DLD1 (cell line): ENCODE measurements around the gene CHIA.
"Not testable (repeated sequence)": the region's sequence is repeated elsewhere in the genome, so short reads cannot be mapped to it uniquely, and the experiment has no call there.

Source experiments
- in situ Hi-C: cut with HindIII; loops from 2 replicates; pipeline ENCODE4 v1.10.0; 2017; ENCODE audit warnings: low sequenced_read_pairs

Gene CHIA

DNA sequence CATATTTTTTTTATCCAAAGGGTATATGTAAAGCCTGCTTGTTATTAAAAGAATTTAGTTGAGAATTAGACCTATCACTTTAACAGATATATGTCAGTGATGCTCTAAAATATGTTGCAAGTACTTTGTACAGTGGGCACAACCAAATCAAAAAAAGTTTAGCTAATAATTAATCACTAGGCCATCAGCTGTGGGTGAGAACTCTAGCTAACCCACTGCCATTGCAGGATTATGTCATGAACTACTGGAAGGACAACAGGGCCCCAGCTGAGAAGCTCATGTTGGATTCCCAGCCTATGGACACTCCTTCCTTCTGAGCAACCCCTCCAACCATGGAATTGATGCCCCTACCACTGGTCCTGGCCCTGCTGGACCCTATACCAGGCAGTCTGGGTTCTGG, 6.8 kb upstream of the CHIA start:
- in situ Hi-C loops = no loop called here

DNA sequence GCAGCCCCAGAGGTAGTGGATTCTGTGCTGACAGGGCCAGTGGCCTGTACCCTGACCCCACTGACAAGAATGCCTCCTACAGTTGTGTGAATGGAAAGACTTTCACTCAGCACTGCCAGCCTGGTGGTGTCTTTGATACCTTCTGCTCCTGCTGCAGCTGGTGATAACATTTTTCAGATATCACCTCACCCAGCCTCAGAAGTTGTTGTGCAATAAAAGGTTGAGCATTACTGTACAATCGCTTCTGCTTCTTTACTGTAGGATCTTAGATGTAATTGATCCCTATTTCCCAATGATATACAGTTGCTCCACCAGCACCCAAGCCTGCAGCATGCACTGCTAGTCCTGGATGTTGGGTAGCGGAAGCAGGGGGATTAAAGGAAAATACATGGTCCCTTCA, 4.8 kb upstream of the CHIA start:
- in situ Hi-C loops = no loop called here

DNA sequence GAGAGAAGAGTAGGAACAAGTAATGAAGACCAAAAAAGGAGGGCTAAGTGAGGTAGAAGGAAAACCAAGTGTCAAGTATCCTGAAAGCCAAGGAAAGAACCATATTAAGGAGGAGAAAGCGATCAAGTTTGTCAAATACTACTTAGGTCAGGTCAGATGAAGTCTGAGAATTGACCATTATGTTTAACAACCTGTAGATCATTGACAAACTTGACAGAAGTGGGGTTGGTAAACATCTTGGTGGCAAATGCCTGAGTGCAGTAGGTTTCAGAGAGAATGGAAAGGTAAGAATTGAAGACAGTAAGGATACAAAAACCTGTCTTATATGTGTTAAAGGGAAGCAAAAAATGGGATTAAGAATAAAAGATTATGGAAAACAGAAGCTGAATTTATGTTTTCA, 3.7 kb upstream of the CHIA start:
- in situ Hi-C loops = no loop called here

DNA sequence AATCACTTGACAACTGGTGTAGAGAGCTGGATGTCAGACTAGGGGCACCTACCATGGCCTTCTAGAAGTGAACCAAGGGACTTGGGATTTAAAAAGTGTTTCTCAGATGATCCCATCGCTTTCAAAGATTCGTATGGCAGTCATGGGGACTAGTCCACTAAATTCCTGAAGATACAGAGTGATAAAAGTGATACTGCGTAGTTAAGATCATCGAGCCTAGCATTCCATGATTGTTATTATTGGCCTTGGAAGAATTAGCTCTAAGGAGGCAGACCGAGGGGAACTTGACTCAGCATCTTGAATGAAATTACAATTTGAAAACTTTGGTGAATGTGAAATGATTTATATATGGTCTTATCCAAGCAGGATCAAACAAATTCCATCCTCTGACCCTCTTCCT, 1.3 kb upstream of the CHIA start:
- in situ Hi-C loops = no loop called here

DNA sequence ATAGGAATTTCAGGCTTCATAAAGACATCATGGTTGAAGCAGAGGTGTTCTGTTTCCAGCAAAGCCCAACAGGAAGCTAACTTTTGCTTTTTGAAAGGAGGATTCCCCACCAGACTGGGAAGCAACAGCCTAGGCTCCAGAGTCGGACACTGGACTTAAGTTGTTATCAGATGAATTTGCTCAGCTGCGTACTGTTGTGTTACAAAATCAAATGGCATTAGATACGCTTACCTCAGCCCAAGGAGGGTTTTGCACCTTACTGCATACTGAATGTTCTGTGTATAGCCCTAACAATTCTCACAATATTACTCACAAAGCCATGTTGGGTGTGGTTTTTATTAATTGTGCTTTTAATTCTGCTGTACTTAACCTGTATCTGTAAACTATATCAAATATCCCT, 547 bp upstream of the CHIA start:
- in situ Hi-C loops = no loop called here

DNA sequence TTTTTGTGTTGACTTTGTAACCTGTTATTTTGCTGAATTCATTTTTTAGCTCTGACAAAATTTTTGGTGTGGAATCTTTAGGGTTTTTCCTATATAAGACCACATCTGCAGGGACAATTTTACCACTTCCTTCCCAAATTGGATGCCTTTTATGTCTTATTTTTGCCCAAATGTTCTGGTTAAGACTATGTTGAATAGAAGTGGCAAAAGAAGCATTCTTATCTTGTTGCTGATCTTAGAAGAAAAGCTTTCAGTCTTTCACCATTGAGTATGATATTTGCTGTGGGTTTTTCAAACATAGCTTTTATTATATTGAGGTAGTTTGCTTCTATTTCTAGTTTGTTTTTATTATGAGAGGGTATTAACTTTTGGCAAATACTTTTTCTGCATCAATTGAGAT, 3.7 kb downstream of the CHIA start:
- in situ Hi-C loops = no loop called here

DNA sequence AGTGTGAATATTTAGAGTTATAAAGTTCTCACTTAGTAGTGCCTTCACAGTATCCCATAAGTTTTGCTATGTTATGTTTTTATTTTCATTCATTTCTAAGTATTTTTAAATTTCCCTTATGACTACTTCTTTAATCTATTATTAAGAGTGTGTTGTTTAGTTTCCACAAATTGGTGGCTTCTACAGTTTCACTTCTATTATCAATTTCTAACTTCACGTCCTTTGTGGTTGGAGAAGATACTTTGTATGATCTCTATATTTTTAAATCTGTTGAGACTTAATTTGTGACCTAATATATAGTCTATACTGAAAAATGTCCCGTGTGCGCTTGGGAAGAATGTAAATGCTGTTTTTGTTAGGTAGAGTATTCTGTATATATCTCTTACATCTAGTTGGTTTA, 11.7 kb downstream of the CHIA start:
- in situ Hi-C loops = no loop called here

DNA sequence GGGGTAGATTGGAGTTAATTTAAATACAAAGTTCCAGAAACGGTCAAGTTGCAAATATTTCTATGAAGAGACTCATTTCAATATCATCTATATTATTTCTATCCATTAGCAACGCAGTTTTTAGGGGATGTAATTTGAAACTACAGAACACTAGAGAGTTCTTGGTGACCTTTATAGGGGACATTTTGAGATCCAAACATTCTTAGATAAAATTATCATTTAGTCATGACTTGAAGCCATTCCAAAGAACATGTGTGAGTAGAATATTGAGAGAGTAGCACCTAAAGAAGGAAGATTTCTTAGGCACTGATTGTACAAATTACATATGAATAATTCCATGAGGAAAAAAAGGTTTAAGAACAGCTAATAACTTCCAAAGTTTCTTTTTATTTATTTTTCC, 19.0 kb downstream of the CHIA start:
- in situ Hi-C loops = no loop called here

DNA sequence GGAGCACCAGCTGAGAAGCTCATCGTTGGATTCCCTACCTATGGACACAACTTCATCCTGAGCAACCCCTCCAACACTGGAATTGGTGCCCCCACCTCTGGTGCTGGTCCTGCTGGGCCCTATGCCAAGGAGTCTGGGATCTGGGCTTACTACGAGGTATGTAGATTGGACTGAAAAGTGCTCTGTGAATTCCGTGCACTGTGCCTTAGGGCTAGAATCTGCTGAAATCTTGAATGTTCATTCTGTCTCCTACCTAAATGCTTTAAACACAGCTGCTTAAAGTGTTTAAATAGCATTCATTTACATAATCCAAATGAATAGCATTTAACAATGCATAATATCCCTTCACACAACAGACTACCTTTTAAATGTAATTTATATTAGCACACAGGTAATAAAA, 27.9 kb downstream of the CHIA start:
- in situ Hi-C loops = no loop called here

DNA sequence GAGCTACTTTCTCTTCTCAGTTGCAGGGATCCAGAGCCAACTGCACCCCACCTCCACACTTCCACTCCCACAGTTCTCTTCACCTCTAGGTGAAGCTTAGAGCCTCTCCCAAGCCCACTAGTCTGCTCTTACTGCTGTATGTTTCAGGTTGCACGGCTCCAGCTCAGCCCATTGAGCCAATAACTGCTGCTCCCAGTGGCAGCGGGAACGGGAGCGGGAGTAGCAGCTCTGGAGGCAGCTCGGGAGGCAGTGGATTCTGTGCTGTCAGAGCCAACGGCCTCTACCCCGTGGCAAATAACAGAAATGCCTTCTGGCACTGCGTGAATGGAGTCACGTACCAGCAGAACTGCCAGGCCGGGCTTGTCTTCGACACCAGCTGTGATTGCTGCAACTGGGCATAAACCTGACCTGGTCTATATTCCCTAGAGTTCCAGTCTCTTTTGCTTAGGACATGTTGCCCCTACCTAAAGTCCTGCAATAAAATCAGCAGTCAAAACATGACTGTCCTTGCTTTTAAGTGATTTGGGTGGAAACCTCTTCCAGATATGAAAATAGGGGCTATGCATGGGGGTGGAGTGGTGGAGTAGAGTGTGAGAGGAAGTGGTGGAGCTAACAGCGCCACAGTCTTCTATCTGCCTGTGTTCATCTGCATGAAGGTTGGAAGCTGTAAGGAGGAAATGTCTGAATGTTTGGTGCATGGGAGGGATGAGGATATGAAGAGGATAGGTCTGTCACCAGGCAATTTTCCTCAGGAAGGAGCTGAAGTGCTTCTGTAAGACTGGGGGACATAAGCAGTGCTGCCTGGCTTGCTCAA, 29.6 kb downstream of the CHIA start:
- in situ Hi-C loops = no loop called here

DNA sequence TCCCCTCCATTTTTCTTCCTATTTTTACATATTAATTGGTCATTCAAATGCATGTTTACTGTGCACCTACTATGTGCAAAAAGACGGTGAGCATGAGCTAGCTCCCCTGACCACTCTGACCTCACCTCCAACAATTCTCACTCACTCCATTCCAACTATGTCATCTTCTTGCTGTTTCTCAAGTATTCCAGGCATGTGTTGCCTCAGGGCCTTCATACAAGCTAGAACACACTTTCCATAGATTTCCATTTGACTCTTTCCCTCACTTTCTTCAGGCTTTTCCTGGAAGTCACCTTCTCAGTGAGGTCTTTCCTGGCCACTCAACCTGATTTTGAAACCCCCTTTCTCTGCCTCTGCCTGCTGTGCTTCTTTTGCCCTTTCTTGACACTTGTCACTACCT, 32.6 kb downstream of the CHIA start:
- in situ Hi-C loops = no loop called here

DNA sequence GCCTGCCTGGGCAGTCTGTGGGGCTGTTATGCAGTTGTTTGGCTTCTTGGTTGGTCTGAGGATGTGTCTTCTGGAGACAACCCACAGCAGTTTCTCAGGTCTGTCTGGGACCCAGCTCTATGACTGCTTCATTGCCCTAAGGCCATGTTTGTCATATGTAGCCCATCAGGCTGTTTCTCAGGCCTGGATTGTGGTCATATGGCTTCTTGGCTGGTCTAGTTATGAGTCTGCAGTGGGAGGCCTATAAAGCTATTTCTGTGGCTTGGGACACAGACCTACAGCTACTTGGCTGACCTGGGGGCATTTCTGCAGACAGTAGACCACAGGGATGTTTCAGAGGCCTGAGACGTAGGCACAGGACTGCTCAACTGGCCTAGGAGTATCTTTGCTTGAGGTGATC, 41.5 kb downstream of the CHIA start:
- in situ Hi-C loops = no loop called here

DNA sequence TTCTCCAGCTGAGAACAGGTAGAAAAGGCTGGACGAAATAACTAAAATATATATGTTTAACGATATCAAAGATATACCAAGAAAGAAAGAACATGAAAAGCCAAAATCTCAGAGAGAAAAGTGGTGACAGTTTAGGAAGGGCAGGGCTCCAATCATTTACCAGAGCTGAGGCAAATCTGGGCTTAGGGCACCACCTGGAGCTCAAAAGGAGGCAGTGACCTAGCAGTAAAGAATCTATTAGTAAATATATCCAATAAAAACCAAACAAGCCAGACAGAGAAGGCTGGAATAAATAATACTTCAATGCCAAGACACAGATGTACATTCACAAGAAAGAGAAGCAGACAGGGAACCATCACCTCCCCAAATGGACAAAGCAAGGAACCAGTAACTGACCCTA, 43.5 kb downstream of the CHIA start:
- in situ Hi-C loops = no loop called here

DNA sequence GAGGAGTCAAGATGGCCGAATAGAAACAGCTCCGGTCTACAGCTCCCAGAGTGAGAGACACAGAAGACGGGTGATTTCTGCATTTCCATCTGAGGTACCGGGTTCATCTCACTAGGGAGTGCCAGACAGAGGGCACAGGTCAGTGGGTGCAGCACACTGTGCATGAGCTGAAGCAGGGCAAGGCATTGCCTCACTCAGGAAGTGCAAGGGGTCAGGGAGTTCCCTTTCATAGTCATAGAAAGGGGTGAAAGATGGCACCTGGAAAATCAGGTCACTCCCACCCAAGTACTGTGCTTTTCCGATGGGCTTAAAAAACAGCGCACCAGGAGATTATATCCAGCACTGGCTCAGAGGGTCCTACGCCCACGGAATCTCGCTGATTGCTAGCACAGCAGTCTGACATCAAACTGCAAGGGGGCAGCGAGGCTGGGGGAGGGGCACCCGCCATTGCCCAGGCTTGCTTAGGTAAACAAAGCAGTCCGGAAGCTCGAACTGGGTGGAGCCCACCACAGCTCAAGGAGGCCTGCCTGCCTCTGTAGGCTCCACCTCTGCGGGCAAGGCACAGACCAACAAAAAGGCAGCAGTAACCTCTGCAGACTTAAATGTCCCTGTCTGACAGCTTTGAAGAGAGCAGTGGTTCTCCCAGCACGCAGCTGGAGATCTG, 44.7 kb downstream of the CHIA start:
- in situ Hi-C loops = not testable (repeated sequence)

DNA sequence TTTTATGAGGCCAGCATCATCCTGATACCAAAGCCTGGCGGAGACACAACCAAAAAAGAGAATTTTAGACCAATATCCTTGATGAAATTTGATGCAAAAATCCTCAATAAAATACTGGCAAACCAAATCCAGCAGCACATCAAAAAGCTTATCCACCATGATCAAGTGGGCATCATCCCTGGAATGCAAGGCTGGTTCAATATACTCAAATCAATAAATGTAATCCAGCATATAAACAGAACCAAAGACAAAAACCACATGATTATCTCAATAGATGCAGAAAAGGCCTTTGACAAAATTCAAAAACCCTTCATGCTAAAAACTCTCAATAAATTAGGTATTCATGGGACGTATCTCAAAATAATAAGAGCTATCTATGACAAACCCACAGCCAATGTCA, 48.2 kb downstream of the CHIA start:
- in situ Hi-C loops = not testable (repeated sequence)

DNA sequence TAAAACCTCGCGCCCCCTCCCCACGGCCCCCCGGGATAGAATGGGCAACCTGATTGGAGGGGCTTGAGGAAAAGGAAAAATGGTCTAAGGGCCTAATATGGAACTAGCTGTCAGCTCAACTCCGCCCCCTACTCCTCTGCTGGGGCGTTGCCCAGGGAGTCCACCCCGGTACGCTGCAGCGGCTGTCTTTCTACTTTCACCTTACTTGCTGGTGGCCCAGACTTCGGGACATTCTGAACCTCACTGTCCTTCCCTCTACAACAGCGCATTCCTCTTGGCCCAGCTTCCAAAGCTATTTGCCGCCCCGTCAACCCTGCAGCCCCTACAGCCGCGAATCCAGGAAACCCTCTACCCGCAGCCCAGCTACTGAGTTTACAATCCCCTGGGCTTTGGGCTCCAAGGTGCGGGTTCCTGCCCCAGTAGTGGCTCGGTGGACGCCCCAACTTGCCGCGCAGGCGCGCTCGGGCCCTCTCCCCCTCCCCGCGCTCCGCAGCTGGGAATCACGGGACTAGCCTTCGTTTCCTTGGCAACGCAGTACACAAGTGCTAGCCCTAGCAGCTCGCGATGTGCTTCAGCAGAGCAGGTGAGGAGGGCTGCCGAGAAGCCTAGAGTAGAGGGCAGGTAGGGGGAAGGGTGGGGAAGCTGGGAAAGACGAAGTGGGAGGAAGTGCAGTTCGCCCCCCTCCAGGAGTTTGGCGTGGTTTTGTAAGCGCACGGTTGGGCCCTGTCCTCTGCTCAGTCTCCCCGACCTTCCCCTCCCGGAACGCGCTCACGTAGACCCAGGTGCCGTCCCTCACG, 55.6 kb downstream of the CHIA start:
- in situ Hi-C loops = no loop called here

DNA sequence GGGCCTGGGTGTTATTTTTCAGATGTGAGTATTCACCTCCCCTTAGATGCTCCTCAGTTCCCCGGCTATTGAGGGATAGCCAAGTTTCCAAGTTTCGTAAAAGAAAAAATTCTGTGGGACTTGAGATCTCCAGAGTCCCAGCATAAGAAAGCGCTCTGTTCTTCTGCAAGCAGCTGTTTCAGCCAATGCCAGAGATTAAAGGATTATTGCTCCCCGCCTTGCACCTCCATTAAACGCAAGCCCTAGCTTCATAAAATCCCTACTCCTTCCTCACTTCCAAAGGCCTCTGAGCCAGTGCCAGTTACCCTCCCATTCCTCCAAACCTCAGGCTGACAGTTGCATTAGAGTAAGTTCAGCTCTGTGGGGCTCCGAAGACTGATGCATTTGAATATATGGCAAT, 56.4 kb downstream of the CHIA start:
- in situ Hi-C loops = no loop called here

DNA sequence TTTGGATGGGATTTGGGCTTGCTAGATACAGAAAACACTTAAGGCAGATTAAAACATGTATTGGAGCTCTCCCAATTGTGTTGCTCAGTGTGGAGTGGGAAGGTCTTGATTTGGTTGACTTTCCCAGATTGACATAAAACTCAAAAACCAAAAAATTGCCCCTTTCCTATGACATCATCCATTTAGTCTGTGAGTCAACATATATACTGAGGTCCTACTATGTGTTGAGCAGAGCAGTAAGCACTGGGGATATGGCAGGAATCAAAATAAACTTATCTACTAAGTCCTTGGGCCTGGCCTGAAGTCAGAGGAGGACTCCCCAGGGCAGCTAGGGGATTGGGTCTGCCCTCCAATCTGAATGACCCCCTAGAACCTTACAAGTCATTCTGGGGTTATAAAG, 61.0 kb downstream of the CHIA start:
- in situ Hi-C loops = no loop called here

DNA sequence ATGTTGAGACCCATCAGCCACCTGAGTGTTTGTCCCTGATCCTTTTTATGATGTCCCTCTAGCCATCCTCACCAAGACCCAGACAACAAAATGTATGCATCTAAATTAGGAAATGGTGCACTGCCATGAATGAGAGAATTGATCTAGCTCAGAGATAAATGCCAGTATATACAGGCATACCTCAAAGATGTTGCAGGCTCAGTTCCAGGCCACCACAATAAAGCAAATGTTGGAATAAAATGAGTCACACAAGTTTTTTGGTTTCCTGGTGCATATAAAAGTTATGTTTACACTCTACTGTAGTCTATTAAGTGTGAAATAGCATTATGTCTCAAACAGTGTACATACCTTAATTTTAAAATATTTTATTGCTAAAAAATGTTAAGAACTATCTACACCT, 63.9 kb downstream of the CHIA start:
- in situ Hi-C loops = no loop called here

DNA sequence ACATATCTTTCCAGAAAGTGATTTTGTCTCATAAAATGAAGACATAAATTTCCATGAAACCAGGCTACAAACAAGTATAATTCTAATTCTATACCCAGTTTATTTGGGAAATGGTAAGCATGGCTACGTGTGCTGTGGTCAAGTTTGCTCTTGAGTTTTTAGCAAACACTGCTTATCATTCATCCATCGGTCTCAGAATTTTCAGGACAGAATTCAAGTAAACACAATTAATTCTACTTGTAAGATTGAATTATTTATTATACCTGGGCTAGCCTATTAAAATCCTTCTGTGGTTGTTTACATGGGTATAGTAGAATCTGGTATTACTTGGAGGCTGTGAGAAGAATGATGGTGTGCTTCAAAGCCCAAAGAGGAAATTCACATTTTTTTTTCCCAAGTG, 68.3 kb downstream of the CHIA start:
- in situ Hi-C loops = no loop called here

DNA sequence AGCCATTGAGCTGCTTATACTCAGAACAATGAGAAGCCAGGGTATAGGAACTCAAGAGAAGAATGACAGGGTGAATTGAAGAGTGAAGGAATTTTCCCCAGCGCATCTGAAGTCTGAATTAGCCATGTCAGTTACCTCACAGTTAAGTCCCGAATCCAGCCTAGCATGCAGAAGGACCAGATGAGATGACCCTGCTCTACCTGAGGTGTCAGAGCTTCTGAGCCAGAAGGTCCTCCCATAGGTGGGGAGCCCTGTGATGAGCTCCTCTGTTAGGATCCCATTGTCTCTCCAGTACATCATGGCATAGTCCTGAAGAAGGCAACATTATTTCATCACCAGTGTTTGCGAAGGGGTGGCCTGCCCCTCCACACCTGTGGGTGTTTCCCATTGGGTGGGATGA, 68.7 kb downstream of the CHIA start:
- in situ Hi-C loops = no loop called here

DNA sequence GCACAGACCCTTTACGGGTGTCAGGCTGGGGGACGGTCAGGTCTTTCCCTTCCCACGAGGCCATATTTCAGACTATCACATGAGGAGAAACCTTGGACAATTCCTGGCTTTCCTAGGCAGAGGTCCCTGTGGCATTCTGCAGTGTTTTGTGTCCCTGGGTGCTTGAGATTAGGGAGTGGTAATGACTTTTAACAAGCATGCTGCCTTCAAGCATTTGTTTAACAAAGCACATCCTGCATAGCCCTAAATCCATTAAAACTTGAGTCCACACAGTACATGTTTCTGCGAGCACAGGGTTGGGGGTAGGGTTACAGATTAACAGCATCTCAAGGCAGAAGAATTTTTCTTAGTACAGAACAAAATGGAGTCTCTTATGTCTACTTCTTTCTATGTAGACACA, 69.6 kb downstream of the CHIA start:
- in situ Hi-C loops = not testable (repeated sequence)
